KMS-11 (cell line): ENCODE results near the gene CDC25A.

Source experiments
- H2AFZ ChIP-seq: fragments of 200-600 bp; sonication (generic); 2 replicates; pipeline ENCODE4 v1.6.1; 2016; ENCODE audit warnings: antibody characterized with exemption, mixed run types, low read depth
- H3K27ac ChIP-seq: fragments of 200-600 bp; sonication (generic); 2 replicates; pipeline ENCODE4 v1.6.1; 2016; ENCODE audit warnings: mild to moderate bottlenecking, mixed run types
- H3K27me3 ChIP-seq: fragments of 200-600 bp; sonication (generic); 2 replicates; pipeline ENCODE4 v1.6.1; 2017; ENCODE audit warnings: mild to moderate bottlenecking, low read depth, mixed run types, moderate library complexity; ENCODE audit not compliant: insufficient read depth
- H3K36me3 ChIP-seq: fragments of 200-600 bp; sonication (generic); 2 replicates; pipeline ENCODE4 v1.6.1; 2017; ENCODE audit warnings: mild to moderate bottlenecking, mixed run types; ENCODE audit not compliant: insufficient read depth
- H3K4me1 ChIP-seq: fragments of 200-600 bp; sonication (generic); 2 replicates; pipeline ENCODE4 v1.6.1; 2016; ENCODE audit warnings: mild to moderate bottlenecking, low read depth, mixed run types; ENCODE audit not compliant: poor library complexity, severe bottlenecking
- H3K4me2 ChIP-seq: fragments of 200-600 bp; sonication (generic); 2 replicates; pipeline ENCODE4 v1.7.0; 2016; ENCODE audit warnings: mild to moderate bottlenecking, mixed run types
- H3K4me3 ChIP-seq: fragments of 200-600 bp; sonication (generic); IDR thresholded peaks from 2 replicates; pipeline ENCODE4 v1.6.1; 2017; ENCODE audit warnings: low read depth, low read length, mixed read lengths; ENCODE audit not compliant: insufficient read depth
- H3K79me2 ChIP-seq: fragments of 200-600 bp; sonication (generic); 2 replicates; pipeline ENCODE4 v1.6.1; 2016; ENCODE audit warnings: low read depth, mixed run types; ENCODE audit not compliant: insufficient read depth
- H3K9ac ChIP-seq: fragments of 200-600 bp; sonication (generic); 2 replicates; pipeline ENCODE4 v1.6.1; 2016; ENCODE audit warnings: mild to moderate bottlenecking, mixed run types
- H4K20me1 ChIP-seq: fragments of 200-600 bp; sonication (generic); 2 replicates; pipeline ENCODE4 v1.6.1; 2016; ENCODE audit warnings: mild to moderate bottlenecking, mixed run types; ENCODE audit not compliant: insufficient read depth
- CTCF ChIP-seq: fragments of 200-600 bp; sonication (generic); conservative IDR thresholded peaks from 2 replicates; pipeline ENCODE4 v1.6.1; 2017; ENCODE audit warnings: low read depth, mild to moderate bottlenecking, antibody characterized with exemption, low read length, moderate library complexity, mixed read lengths

CDC25A gene

GRCh38 chr3:48194446-48195071, 6.3 kb upstream of the CDC25A start:
- no peak overlapping the region for H3K27ac ChIP-seq
- H3K4me3 ChIP-seq, result no peak overlapping the region
- no peak overlapping the region for H2AFZ ChIP-seq
- no peaks in the 10 kb centered on the region for H3K4me1 ChIP-seq
- H3K36me3 ChIP-seq, result no peaks in the 10 kb centered on the region
- no peak overlapping the region for H3K4me2 ChIP-seq
- TF ChIP-seq CTCF, result peak; percentile 63
- H4K20me1 ChIP-seq, result no peaks in the 10 kb centered on the region
- no peak overlapping the region for H3K9ac ChIP-seq
- no peaks in the 10 kb centered on the region for H3K79me2 ChIP-seq
- H3K27me3 ChIP-seq, result no peaks in the 10 kb centered on the region

GRCh38 chr3:48190911-48191310, 2.7 kb upstream of the CDC25A start:
- Histone ChIP-seq H3K27ac (no peak overlapping the region), H3K4me1 (peaks cover 6% of the 10 kb centered on the region), H3K4me2 (no peak overlapping the region), H3K79me2 (peaks cover 19% of the 10 kb centered on the region), H3K27me3 (no peaks in the 10 kb centered on the region), H2AFZ (no peak overlapping the region), H3K36me3 (no peaks in the 10 kb centered on the region), H3K4me3 (no peak overlapping the region), H3K9ac (no peak overlapping the region), H4K20me1 (no peaks in the 10 kb centered on the region)
- no peak for TF ChIP-seq CTCF

GRCh38 chr3:48189321-48189720, 1.1 kb upstream of the CDC25A start:
- no peak for TF ChIP-seq CTCF
- no peaks in the 10 kb centered on the region for H4K20me1 ChIP-seq
- H3K79me2 ChIP-seq, result peaks cover 32% of the 10 kb centered on the region
- H3K36me3 ChIP-seq, result peaks cover 2% of the 10 kb centered on the region; the same call in 1 of the 2 replicates
- H3K4me2 ChIP-seq, result no peak overlapping the region
- peaks cover 12% of the 10 kb centered on the region for H3K4me1 ChIP-seq
- H3K27ac ChIP-seq, result no peak overlapping the region
- H3K9ac ChIP-seq, result no peak overlapping the region
- H2AFZ ChIP-seq, result peak overlapping the region; percentile 88
- no peaks in the 10 kb centered on the region for H3K27me3 ChIP-seq
- no peak overlapping the region for H3K4me3 ChIP-seq

- Histone ChIP-seq H3K4me2 (peak overlapping the region; percentile 42; the same call in 1 of the 2 replicates), H2AFZ (peak overlapping the region; percentile 33)
Observed at GRCh38 chr3:48187579-48188265, 495 bp downstream of the CDC25A start.

More at GRCh38 chr3:48187579-48188265, 495 bp downstream of the CDC25A start:
- Histone ChIP-seq H3K27me3 (no peaks in the 10 kb centered on the region), H3K79me2 (peaks cover 43% of the 10 kb centered on the region), H3K36me3 (peaks cover 4% of the 10 kb centered on the region; the same call in 1 of the 2 replicates), H3K4me3 (no peak overlapping the region), H3K27ac (peak overlapping the region; percentile 51), H4K20me1 (no peaks in the 10 kb centered on the region), H3K4me1 (peaks cover 17% of the 10 kb centered on the region), H3K9ac (peak overlapping the region; percentile 73; the same call in 1 of the 2 replicates)
- TF ChIP-seq CTCF, result no peak
